Endothelial cell (in vitro differentiated cells): Measurements from ENCODE around the gene FN3KRP. TPM values are rescaled to one million over a fixed set of nuclear protein-coding genes. Genes with fewer than 3 reads are reported as not detected.

ENCODE experiments used
- DNase-seq: peaks from one replicate; pipeline ENCODE4 v3.0.0; 2021; ENCODE audit warnings: low spot score
- H3K27ac Mint-ChIP-seq: one replicate; pipeline ENCODE4 v1.8.0; 2021; ENCODE audit warnings: mixed read lengths, inconsistent platforms; ENCODE audit not compliant: unreplicated experiment
- H3K27me3 Mint-ChIP-seq: one replicate; pipeline ENCODE4 v1.8.0; 2021; ENCODE audit warnings: mild to moderate bottlenecking, moderate library complexity, mixed read lengths, inconsistent platforms; ENCODE audit not compliant: unreplicated experiment
- H3K36me3 Mint-ChIP-seq: one replicate; pipeline ENCODE4 v1.8.0; 2021; ENCODE audit warnings: mild to moderate bottlenecking, low read depth, mixed read lengths, inconsistent platforms; ENCODE audit not compliant: unreplicated experiment
- H3K4me1 Mint-ChIP-seq: one replicate; pipeline ENCODE4 v1.8.0; 2021; ENCODE audit warnings: mild to moderate bottlenecking, mixed read lengths, inconsistent platforms; ENCODE audit not compliant: unreplicated experiment
- H3K4me3 Mint-ChIP-seq: one replicate; pipeline ENCODE4 v1.8.0; 2021; ENCODE audit warnings: mild to moderate bottlenecking, mixed read lengths, inconsistent platforms; ENCODE audit not compliant: unreplicated experiment
- H3K9me3 Mint-ChIP-seq: one replicate; pipeline ENCODE4 v1.8.0; 2021; ENCODE audit warnings: mixed read lengths, inconsistent platforms; ENCODE audit not compliant: unreplicated experiment
- CTCF ChIP-seq: fragments of 200-600 bp; sonication (generic); IDR thresholded peaks from one replicate; pipeline ENCODE4 v1.5.0; 2021; ENCODE audit warnings: antibody characterized with exemption; ENCODE audit not compliant: unreplicated experiment
- total RNA-seq: library from RNA; stranded (reverse); fragmentation: NEBNext Ultra II Directional; extraction: Animal tissue kit (Norgen Biotek cat#: 25700); gene quantifications from one replicate; pipeline ENCODE4 v1.2.1, GENCODE V29; 2021; ENCODE audit not compliant: unreplicated experiment

Gene FN3KRP
- total RNA-seq, 1 donor from 2014 or later: 27.9 TPM

GRCh38 chr17:82722341-82723013, 6.0 kb downstream of the FN3KRP start:
- no peak for DNase-seq
- Mint-ChIP-seq H3K4me1 (peaks cover 6% of the 10 kb centered on the region), H3K4me3 (peak overlapping the region; percentile 42), H3K27ac (no peak overlapping the region), H3K27me3 (peaks cover 2% of the 10 kb centered on the region), H3K9me3 (no peaks in the 10 kb centered on the region), H3K36me3 (peaks cover 34% of the 10 kb centered on the region)
- TF ChIP-seq CTCF: no peak

GRCh38 chr17:82723169-82723807, 6.8 kb downstream of the FN3KRP start:
- Mint-ChIP-seq H3K4me3 (no peak overlapping the region), H3K4me1 (no peaks in the 10 kb centered on the region), H3K9me3 (no peaks in the 10 kb centered on the region), H3K36me3 (peaks cover 32% of the 10 kb centered on the region), H3K27me3 (peaks cover 2% of the 10 kb centered on the region), H3K27ac (peak overlapping the region; percentile 26)
- no peak for DNase-seq
- TF ChIP-seq CTCF: no peak

GRCh38 chr17:82726427-82726826, 9.9 kb downstream of the FN3KRP start:
- H3K4me1 Mint-ChIP-seq: no peaks in the 10 kb centered on the region
- H3K9me3 Mint-ChIP-seq: no peaks in the 10 kb centered on the region
- H3K4me3 Mint-ChIP-seq: no peak overlapping the region
- no peak overlapping the region for H3K27ac Mint-ChIP-seq
- no peak for TF ChIP-seq CTCF
- H3K27me3 Mint-ChIP-seq: peaks cover 2% of the 10 kb centered on the region
- H3K36me3 Mint-ChIP-seq: peaks cover 32% of the 10 kb centered on the region
- no peak for DNase-seq

GRCh38 chr17:82729479-82730260, 13.2 kb downstream of the FN3KRP start:
- Mint-ChIP-seq H3K36me3 (peaks cover 28% of the 10 kb centered on the region), H3K27ac (no peak overlapping the region), H3K4me3 (no peak overlapping the region), H3K27me3 (peaks cover 2% of the 10 kb centered on the region), H3K9me3 (no peaks in the 10 kb centered on the region), H3K4me1 (no peaks in the 10 kb centered on the region)
- no peak for DNase-seq
- no peak for TF ChIP-seq CTCF
